ENCODE data around the gene PMEPA1.

GRCh38 chr20:57707320-57707719, 2.5 kb downstream of the PMEPA1 start:
- no peak for TF ChIP-seq EZH2 (IDR thresholded peaks at IDR 0.05; ENCODE audit: borderline replicate concordance, low read length)
- TF ChIP-seq, protein P1, sequence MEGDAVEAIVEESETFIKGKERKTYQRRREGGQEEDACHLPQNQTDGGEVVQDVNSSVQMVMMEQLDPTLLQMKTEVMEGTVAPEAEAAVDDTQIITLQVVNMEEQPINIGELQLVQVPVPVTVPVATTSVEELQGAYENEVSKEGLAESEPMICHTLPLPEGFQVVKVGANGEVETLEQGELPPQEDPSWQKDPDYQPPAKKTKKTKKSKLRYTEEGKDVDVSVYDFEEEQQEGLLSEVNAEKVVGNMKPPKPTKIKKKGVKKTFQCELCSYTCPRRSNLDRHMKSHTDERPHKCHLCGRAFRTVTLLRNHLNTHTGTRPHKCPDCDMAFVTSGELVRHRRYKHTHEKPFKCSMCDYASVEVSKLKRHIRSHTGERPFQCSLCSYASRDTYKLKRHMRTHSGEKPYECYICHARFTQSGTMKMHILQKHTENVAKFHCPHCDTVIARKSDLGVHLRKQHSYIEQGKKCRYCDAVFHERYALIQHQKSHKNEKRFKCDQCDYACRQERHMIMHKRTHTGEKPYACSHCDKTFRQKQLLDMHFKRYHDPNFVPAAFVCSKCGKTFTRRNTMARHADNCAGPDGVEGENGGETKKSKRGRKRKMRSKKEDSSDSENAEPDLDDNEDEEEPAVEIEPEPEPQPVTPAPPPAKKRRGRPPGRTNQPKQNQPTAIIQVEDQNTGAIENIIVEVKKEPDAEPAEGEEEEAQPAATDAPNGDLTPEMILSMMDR (conservative IDR thresholded peaks at IDR 0.05 in 1 of 2, IDR thresholded peaks at IDR 0.05 in 1 of 2; ENCODE audit: extremely low read depth in 1 of 2, insufficient read depth in 1 of 2, low read depth in 1 of 2, low read length in 2 of 2): no peak
